ENCODE results near the gene RALGAPA2.

Gene RALGAPA2

GRCh38 chr20:20446001-20446400 lies 266.4 kb downstream of the RALGAPA2 start:
- Histone ChIP-seq H3K27ac (replicated peaks) (no peak overlapping the region), H3K4me3 (replicated peaks; ENCODE audit: insufficient read depth, low read length) (no peak overlapping the region), H3K27me3 (ENCODE audit: insufficient read depth, poor library complexity, severe bottlenecking) (no peaks in the 10 kb centered on the region)
- TF ChIP-seq POLR2AphosphoS5 (IDR thresholded peaks at IDR 0.05; ENCODE audit: low read depth) (no peak), SPI1 (IDR thresholded peaks at IDR 0.05; ENCODE audit: borderline replicate concordance, low read depth) (no peak), GABPA (IDR thresholded peaks at IDR 0.05; ENCODE audit: low read depth) (no peak), REST (IDR thresholded peaks at IDR 0.05; ENCODE audit: insufficient replicate concordance, low read depth) (no peak)
- TF ChIP-seq, protein P1, sequence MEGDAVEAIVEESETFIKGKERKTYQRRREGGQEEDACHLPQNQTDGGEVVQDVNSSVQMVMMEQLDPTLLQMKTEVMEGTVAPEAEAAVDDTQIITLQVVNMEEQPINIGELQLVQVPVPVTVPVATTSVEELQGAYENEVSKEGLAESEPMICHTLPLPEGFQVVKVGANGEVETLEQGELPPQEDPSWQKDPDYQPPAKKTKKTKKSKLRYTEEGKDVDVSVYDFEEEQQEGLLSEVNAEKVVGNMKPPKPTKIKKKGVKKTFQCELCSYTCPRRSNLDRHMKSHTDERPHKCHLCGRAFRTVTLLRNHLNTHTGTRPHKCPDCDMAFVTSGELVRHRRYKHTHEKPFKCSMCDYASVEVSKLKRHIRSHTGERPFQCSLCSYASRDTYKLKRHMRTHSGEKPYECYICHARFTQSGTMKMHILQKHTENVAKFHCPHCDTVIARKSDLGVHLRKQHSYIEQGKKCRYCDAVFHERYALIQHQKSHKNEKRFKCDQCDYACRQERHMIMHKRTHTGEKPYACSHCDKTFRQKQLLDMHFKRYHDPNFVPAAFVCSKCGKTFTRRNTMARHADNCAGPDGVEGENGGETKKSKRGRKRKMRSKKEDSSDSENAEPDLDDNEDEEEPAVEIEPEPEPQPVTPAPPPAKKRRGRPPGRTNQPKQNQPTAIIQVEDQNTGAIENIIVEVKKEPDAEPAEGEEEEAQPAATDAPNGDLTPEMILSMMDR (IDR thresholded peaks at IDR 0.05; ENCODE audit: insufficient read depth, low read length) = no peak
- no peak for DNase-seq (ENCODE audit: low read depth in 1 of 2, low spot score in 1 of 2)

GRCh38 chr20:20443504-20443903 lies 268.9 kb downstream of the RALGAPA2 start:
- TF ChIP-seq, protein P1 (IDR thresholded peaks at IDR 0.05; ENCODE audit: insufficient read depth, low read length) = no peak
- TF ChIP-seq POLR2AphosphoS5 (IDR thresholded peaks at IDR 0.05; ENCODE audit: low read depth) (no peak), REST (IDR thresholded peaks at IDR 0.05; ENCODE audit: insufficient replicate concordance, low read depth) (no peak), GABPA (IDR thresholded peaks at IDR 0.05; ENCODE audit: low read depth) (no peak), SPI1 (IDR thresholded peaks at IDR 0.05; ENCODE audit: borderline replicate concordance, low read depth) (no peak)
- no peak for DNase-seq (ENCODE audit: low read depth in 1 of 2, low spot score in 1 of 2)

GRCh38 chr20:20442466-20442865 lies 270.0 kb downstream of the RALGAPA2 start:
- TF ChIP-seq GABPA (IDR thresholded peaks at IDR 0.05; ENCODE audit: low read depth) (no peak), REST (IDR thresholded peaks at IDR 0.05; ENCODE audit: insufficient replicate concordance, low read depth) (no peak), POLR2AphosphoS5 (IDR thresholded peaks at IDR 0.05; ENCODE audit: low read depth) (no peak), SPI1 (IDR thresholded peaks at IDR 0.05; ENCODE audit: borderline replicate concordance, low read depth) (no peak)
- TF ChIP-seq, protein P1 (IDR thresholded peaks at IDR 0.05; ENCODE audit: insufficient read depth, low read length) = no peak
- H3K27me3 ChIP-seq (ENCODE audit: insufficient read depth, poor library complexity, severe bottlenecking) = no peaks in the 10 kb centered on the region
- DNase-seq (ENCODE audit: low read depth in 1 of 2, low spot score in 1 of 2) = no peak

More at GRCh38 chr20:20443504-20443903, 268.9 kb downstream of the RALGAPA2 start:
- no peaks in the 10 kb centered on the region for H3K27me3 ChIP-seq (ENCODE audit: insufficient read depth, poor library complexity, severe bottlenecking)
- H3K4me3 ChIP-seq (replicated peaks; ENCODE audit: insufficient read depth, low read length) = no peak overlapping the region
- no peak overlapping the region for H3K27ac ChIP-seq (replicated peaks)

More at GRCh38 chr20:20442466-20442865, 270.0 kb downstream of the RALGAPA2 start:
- no peak overlapping the region for H3K4me3 ChIP-seq (replicated peaks; ENCODE audit: insufficient read depth, low read length)
- H3K27ac ChIP-seq (replicated peaks) = no peak overlapping the region

All from HL-60 (cell line).